ENCODE results near the gene CAMKMT. TPM values are rescaled to one million over a fixed set of nuclear protein-coding genes. Genes with fewer than 3 reads are reported as not detected.
"Not testable (repeated sequence)": the region's sequence is repeated elsewhere in the genome, so short reads cannot be mapped to it uniquely, and the experiment has no call there.

CAMKMT gene
- total RNA-seq, 6 experiments from 2014 or later, result 5.1 to 8.6 (median 7.0) TPM

- DNase-seq, result peak; percentile 35
These were observed 216.8 kb downstream of the CAMKMT start for GRCh38 chr2:44578471-44579093.

GRCh38 chr2:44579115-44579836 lies 217.5 kb downstream of the CAMKMT start:
- peak overlapping the region; percentile 66; the same call in 1 of the 2 replicates for H3K4me3 Mint-ChIP-seq
- no peak for DNase-seq
- H3K9me3 Mint-ChIP-seq, result no peaks in the 10 kb centered on the region
- no peaks in the 10 kb centered on the region; the same call in 1 of the 2 replicates for H3K27me3 Mint-ChIP-seq (ENCODE audit: insufficient read depth)
- H3K27ac Mint-ChIP-seq, result no peak overlapping the region
- peaks cover 28% of the 10 kb centered on the region for H3K4me1 Mint-ChIP-seq (ENCODE audit: low read depth)
- no peak for TF ChIP-seq CTCF (IDR thresholded peaks at IDR 0.05)
- H3K36me3 Mint-ChIP-seq (ENCODE audit: low read depth), result no peaks in the 10 kb centered on the region

More at GRCh38 chr2:44578471-44579093, 216.8 kb downstream of the CAMKMT start:
- peak overlapping the region; percentile 66 for H3K4me3 Mint-ChIP-seq
- H3K9me3 Mint-ChIP-seq, result no peaks in the 10 kb centered on the region
- no peak overlapping the region; the same call in 1 of the 2 replicates for H3K27ac Mint-ChIP-seq
- no peaks in the 10 kb centered on the region; the same call in 1 of the 2 replicates for H3K27me3 Mint-ChIP-seq (ENCODE audit: insufficient read depth)
- no peaks in the 10 kb centered on the region for H3K36me3 Mint-ChIP-seq (ENCODE audit: low read depth)
- peaks cover 28% of the 10 kb centered on the region for H3K4me1 Mint-ChIP-seq (ENCODE audit: low read depth)
- no peak for TF ChIP-seq CTCF (IDR thresholded peaks at IDR 0.05)

GRCh38 chr2:44579837-44580230 lies 218.1 kb downstream of the CAMKMT start:
- no peaks in the 10 kb centered on the region for H3K36me3 Mint-ChIP-seq (ENCODE audit: low read depth)
- no peaks in the 10 kb centered on the region; the same call in 1 of the 2 replicates for H3K27me3 Mint-ChIP-seq (ENCODE audit: insufficient read depth)
- no peaks in the 10 kb centered on the region for H3K9me3 Mint-ChIP-seq
- H3K4me3 Mint-ChIP-seq, result no peak overlapping the region
- peaks cover 28% of the 10 kb centered on the region for H3K4me1 Mint-ChIP-seq (ENCODE audit: low read depth)
- TF ChIP-seq CTCF (IDR thresholded peaks at IDR 0.05), result no peak
- no peak for DNase-seq
- H3K27ac Mint-ChIP-seq, result no peak overlapping the region

GRCh38 chr2:44580875-44581515 lies 219.2 kb downstream of the CAMKMT start:
- no peaks in the 10 kb centered on the region for H3K9me3 Mint-ChIP-seq
- H3K27me3 Mint-ChIP-seq (ENCODE audit: insufficient read depth), result no peaks in the 10 kb centered on the region; the same call in 1 of the 2 replicates
- no peak for DNase-seq
- H3K27ac Mint-ChIP-seq, result no peak overlapping the region
- H3K4me3 Mint-ChIP-seq, result no peak overlapping the region
- TF ChIP-seq CTCF (IDR thresholded peaks at IDR 0.05), result no peak
- H3K36me3 Mint-ChIP-seq (ENCODE audit: low read depth), result no peaks in the 10 kb centered on the region
- peaks cover 28% of the 10 kb centered on the region for H3K4me1 Mint-ChIP-seq (ENCODE audit: low read depth)

GRCh38 chr2:44582363-44583008 lies 220.7 kb downstream of the CAMKMT start:
- H3K27ac Mint-ChIP-seq, result no peak overlapping the region
- H3K4me1 Mint-ChIP-seq (ENCODE audit: low read depth), result peaks cover 28% of the 10 kb centered on the region
- no peaks in the 10 kb centered on the region; the same call in 1 of the 2 replicates for H3K27me3 Mint-ChIP-seq (ENCODE audit: insufficient read depth)
- no peaks in the 10 kb centered on the region for H3K9me3 Mint-ChIP-seq
- peak; percentile 18 for DNase-seq
- no peaks in the 10 kb centered on the region for H3K36me3 Mint-ChIP-seq (ENCODE audit: low read depth)
- no peak overlapping the region for H3K4me3 Mint-ChIP-seq
- no peak for TF ChIP-seq CTCF (IDR thresholded peaks at IDR 0.05)

- not testable (repeated sequence) for H3K4me3 Mint-ChIP-seq; H3K27ac Mint-ChIP-seq; H3K4me1 Mint-ChIP-seq (ENCODE audit: low read depth); H3K27me3 Mint-ChIP-seq (ENCODE audit: insufficient read depth); H3K9me3 Mint-ChIP-seq; DNase-seq; H3K36me3 Mint-ChIP-seq (ENCODE audit: low read depth)
These were observed 233.9 kb downstream of the CAMKMT start for GRCh38 chr2:44595615-44596014.
